Esophagus muscularis mucosa (tissue), 3 donors: Measurements from ENCODE around the gene PRKD2.

ENCODE experiments used
- CTCF ChIP-seq, 3 experiments: fragments of 200-600 bp in 2 of 3; fragments of 450-650 bp in 1 of 3; sonication (generic) in 2 of 3; IDR thresholded peaks; one replicate each; pipeline ENCODE4 v1.5.1; 2017 to 2019; ENCODE audit warnings: antibody characterized with exemption in 3 of 3, mild to moderate bottlenecking in 2 of 3, moderate library complexity in 1 of 3
- POLR2A ChIP-seq: fragments of 450-650 bp; IDR thresholded peaks from one replicate; pipeline ENCODE4 v1.6.1; 2017; ENCODE audit warnings: antibody characterized with exemption, moderate library complexity, mild to moderate bottlenecking, low read depth
- POLR2AphosphoS5 ChIP-seq, 2 donors: sonication (generic); formaldehyde crosslinking; IDR thresholded peaks; one replicate each; pipeline ENCODE4 v1.6.1; 2017; ENCODE audit warnings: antibody characterized with exemption in 2 of 2

GRCh38 chr19:46696866-46697203, 20.1 kb downstream of the PRKD2 start:
- TF ChIP-seq CTCF (IDR thresholded peaks at IDR 0.05) (no peak), POLR2AphosphoS5 (IDR thresholded peaks at IDR 0.05) (no peak), POLR2A (no peak)
